HG02852 (cell line): ENCODE results near the gene MPPE1.
A peak's percentile ranks its signal among the peaks of the same experiment; 100 is the strongest.
"Not testable (repeated sequence)": the region's sequence is repeated elsewhere in the genome, so short reads cannot be mapped to it uniquely, and the experiment has no call there.

ENCODE experiments used
- ATAC-seq: cut with Tn5 transposase; IDR thresholded peaks from one replicate; pipeline ENCODE4 v1.9.1; 2021; ENCODE audit warnings: mild to moderate bottlenecking, moderate library complexity; ENCODE audit not compliant: unreplicated experiment

MPPE1 gene

GRCh38 chr18:11859903-11860407 lies 48.2 kb downstream of the MPPE1 start:
- no peak for ATAC-seq

DNA sequence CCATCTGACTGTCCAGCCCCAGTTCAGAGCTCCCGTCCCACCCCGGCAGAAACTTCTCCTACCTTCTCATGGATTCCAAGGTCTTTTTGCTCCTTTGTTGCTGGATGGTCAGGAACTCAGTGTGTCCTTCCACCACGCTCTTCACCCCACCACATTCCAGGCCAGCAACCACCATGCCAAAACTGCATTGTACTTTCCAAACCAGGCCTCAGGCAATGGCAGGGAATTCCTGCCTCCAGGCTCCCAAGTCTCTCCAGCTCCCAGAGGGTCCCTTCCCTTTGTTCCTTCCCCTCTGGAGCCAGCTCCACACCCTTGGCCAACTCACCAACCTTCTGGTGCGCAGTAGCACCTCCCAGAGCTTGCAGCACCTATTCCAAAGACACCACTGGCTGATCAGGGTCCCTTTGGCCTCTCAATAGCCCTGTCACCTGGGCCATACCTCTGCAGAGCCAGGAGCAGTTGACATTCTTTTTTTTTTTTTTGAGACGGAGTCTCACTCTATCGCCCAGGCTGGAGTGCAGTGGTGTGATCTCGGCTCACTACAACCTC lies 48.8 kb downstream of the MPPE1 start:
- ATAC-seq = no peak

DNA sequence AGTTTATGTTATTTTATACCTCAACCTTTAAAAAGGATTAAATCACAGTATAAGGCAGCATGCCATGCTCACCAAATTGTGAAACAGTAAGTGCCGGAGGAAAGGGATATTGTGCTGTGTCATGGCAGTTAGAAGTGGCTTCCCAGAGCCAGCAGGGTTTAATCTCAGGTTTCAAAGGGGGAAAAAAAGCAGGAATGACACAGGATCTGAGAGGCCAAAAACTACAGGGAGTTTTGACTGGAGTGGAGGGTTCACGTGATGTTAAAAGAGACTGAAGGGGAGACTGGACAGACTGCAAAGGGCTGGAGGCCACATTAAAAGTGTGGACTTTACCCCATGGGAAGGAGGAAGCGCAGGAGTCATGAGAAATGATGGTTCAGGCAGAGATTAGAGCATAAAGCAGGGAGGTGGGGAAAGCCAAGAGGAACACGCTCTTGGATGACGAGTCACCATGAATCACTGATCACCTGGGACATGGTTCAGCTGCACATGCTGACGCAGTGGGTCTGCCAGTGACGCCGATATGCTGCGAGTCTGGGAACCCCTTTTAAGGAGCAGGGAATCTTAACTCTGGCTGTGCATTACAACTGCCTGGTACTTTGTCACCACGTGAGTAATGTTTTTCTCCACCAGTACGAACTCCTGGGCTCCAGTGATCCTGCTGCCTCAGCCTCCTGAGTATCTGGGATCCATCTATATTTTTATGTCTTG lies 50.8 kb downstream of the MPPE1 start:
- no peak for ATAC-seq

DNA sequence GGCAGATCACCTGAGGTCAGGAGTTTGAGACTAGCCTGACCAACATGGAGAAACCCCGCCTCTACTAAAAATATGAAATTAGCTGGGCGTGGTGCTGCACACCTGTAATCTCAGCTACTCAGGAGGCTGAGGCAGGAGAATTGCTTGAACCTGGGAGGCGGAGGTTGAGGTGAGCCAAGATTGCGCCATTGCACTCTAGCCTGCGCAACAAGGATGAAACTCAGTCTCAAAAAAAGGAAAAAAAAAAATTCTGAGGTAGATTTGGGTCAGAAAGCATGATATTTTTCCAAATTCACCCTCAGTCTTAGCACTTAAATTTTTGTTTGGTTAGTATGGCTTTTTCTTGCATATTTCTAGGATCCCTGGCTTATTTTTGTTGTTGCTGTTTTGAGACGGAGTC lies 53.6 kb downstream of the MPPE1 start:
- not testable (repeated sequence) for ATAC-seq

DNA sequence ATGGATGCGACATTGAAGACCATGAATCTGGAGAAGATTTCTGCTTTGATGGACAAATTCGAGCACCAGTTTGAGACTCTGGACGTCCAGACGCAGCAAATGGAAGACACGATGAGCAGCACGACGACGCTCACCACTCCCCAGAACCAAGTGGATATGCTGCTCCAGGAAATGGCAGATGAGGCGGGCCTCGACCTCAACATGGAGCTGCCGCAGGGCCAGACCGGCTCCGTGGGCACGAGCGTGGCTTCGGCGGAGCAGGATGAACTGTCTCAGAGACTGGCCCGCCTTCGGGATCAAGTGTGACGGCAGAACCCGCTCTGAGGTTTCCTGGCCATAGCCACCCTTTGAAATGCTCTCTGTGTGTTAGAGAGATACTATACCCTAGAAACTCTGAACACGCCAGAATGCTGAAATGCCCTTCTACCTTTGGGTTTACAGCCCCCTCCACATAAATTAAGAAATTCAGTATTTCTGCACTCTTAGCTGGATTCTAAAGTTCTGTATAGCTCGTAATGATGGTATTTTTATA lies 56.2 kb downstream of the MPPE1 start:
- ATAC-seq = peak; percentile 14

GRCh38 chr18:11851146-11851805 lies 56.8 kb downstream of the MPPE1 start, which contains the start of gene CHMP1B:
TSS of gene CHMP1B (plus strand) at chr18:11851413. CDS start at chr18:11851512, 99 bp downstream.
- peak; percentile 94 for ATAC-seq

- peak; percentile 39 for ATAC-seq
Observed at GRCh38 chr18:11850821-11851145, 57.3 kb downstream of the MPPE1 start.

- no peak for ATAC-seq
Observed at GRCh38 chr18:11849841-11850634, 58.1 kb downstream of the MPPE1 start.

DNA sequence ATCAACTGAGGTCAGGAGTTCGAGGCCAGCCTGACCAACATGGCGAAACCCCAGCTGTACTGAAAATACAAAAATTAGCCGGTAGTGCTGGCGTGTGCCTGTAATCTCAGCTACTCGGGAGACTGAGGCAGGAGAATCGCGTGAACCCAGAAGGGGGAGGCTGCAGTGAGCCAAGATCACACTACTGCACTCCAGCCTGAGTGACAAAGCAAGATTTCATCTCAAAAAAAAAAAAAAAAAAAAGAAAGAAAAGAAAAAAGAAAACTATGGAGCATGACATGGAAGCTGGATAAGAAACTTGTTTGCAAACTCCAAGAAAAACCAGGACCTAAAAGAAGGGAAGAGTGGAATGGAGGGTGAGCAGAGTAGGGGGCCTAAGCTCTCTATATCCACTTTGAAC lies 58.8 kb downstream of the MPPE1 start:
- ATAC-seq = no peak

GRCh38 chr18:11847811-11848210 lies 60.3 kb downstream of the MPPE1 start:
- ATAC-seq = no peak

- no peak for ATAC-seq
Observed at GRCh38 chr18:11845654-11846053, 62.5 kb downstream of the MPPE1 start.

DNA sequence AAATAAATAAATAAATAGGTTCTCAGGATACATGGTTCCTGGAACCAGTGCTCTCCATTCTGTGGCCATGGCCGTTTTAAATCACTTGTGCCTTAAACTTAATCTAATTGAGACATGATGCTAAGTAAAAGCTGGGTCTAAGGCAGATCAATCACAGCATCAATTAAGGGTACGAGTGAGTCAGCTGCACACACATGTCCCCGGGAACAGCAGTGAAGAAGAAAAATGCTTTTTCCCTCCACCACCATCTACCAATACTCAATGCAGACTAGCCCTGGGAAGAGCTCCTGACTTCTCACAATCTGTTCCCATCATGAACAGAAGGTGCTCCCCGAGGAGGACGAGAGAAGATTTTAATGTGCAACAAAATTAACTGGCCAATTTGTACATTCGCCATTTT lies 63.7 kb downstream of the MPPE1 start:
- ATAC-seq = no peak

- no peak for ATAC-seq
Observed at GRCh38 chr18:11842562-11842961, 65.6 kb downstream of the MPPE1 start.

DNA sequence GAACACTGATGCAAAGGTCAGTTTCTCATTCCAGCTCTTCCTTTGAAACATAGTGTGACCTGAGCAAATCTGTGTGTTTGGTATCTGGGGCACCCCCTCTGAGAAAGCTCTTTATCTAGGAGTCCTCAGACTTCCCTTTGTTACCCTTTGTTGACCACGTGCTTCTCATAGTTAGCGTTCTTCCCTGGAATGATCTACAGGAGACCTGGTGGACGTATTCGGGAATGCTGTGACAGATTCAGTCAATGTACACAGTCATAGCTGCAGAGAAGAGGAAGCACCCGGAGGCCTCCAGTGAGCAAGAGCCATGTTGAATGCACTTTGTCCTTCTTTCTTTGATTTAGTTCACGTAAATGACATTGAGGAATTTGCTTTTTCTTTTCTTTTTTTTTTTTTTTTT lies 67.6 kb downstream of the MPPE1 start:
- no peak for ATAC-seq

DNA sequence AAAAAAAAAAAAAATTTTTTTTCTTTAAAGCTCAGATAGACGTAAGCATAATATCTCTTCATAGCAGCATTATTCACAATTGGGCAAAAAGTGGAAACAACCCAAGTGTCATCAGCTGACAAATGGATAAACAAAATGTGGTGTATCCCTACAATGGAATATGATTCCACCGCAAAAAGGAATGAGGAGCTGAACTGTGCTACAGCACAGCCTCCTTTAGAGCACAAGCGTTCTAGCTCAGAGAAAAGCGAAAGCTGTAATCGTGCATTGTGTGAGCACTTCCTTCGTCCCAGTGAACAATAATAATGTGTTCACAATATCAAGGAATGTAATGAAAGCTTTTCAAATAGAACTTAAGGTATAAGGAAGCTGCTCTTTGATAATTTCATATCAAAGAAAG lies 68.6 kb downstream of the MPPE1 start:
- ATAC-seq = no peak

- no peak for ATAC-seq
Observed at GRCh38 chr18:11834772-11835171, 73.3 kb downstream of the MPPE1 start.
